GM12801 (cell line): ENCODE data around the gene CFAP99.

Source experiments
- TF ChIP-seq, protein P1 (sequence below): IDR thresholded peaks from one replicate; pipeline ENCODE4 v1.5.1; 2011; ENCODE audit warnings: control low read depth; ENCODE audit not compliant: insufficient read length; ENCODE audit errors: extremely low read depth

The CFAP99 gene

DNA sequence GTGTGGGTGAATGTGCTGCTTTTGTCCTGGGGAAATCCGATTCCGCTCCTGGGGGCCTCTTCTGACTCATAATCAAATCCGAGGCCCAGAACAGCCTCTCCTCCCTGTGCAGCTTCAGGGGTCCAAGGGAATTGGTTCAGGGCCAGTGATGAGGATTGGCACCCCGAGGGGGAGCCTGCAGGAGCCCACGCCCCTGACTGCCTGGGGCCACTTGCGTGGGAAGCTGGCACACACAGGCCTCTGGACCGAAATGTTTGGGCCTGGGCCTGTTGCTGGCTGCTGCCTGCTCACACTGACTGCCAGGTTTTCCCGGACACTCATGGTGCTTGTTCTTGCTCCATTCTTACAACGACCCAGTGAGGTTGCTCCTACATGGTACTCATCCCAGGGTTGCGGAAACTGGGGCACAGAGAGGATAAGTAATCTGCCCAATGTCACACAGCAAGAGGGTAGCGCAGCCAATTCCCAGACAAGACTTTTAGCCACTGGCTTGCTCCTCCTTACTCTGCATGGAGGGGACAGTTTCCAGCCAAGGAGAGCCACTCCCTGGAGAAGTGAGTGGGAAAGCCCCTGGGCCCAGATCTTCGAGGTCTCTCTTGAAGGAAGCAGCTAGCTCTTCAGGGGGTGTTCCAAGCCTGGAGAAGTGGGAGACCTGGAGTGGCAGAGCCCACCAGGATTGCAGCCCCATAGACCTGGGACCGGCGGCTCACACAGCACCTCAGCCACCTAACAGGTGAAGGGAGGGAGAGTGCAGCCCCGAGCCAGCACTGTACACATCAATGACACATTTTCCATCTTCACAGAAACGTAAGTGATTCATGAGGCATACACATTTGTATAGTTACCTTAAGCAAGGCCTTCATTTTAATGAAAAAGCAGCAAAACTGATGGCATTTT, 20.3 kb downstream of the CFAP99 start:
- TF ChIP-seq, protein P1, sequence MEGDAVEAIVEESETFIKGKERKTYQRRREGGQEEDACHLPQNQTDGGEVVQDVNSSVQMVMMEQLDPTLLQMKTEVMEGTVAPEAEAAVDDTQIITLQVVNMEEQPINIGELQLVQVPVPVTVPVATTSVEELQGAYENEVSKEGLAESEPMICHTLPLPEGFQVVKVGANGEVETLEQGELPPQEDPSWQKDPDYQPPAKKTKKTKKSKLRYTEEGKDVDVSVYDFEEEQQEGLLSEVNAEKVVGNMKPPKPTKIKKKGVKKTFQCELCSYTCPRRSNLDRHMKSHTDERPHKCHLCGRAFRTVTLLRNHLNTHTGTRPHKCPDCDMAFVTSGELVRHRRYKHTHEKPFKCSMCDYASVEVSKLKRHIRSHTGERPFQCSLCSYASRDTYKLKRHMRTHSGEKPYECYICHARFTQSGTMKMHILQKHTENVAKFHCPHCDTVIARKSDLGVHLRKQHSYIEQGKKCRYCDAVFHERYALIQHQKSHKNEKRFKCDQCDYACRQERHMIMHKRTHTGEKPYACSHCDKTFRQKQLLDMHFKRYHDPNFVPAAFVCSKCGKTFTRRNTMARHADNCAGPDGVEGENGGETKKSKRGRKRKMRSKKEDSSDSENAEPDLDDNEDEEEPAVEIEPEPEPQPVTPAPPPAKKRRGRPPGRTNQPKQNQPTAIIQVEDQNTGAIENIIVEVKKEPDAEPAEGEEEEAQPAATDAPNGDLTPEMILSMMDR, result no peak

DNA sequence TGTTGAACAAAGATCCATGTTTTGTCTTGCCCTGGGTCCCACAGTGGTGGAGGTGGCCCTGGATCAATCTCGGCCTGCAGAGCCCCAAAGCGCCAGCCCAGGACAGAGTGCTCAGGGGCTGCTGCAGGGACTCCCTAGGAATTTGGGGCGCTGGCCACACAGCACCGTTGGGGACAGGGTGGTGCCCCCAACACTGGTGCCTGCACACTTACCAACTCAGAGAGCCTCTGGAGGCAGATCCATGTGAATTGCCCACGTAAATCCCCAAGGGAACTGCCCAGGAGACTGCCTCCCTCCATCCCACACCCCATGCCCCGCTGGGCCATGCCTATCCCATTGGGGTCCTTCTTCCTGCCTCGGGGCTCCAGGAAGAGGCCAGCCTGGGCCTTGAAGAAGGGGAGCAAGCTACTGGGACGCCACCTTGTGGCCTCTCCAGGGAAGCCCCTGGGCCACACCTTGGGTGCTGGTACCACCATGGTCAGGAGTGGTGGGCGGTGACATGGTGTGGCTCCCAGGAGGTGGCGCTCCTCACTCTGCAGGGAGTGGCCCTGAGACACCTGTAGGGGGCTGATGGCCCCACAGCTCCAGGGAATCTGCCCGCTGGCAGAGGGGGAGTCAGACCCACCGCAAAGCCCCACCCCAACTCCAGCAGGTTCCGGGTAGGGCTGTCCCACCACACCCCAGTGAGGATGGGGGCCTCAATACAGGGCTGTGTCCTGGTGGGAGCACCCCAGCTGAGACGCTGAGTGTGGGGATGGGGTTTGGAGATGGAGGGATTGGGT, 22.8 kb downstream of the CFAP99 start:
- TF ChIP-seq, protein P1, result no peak

DNA sequence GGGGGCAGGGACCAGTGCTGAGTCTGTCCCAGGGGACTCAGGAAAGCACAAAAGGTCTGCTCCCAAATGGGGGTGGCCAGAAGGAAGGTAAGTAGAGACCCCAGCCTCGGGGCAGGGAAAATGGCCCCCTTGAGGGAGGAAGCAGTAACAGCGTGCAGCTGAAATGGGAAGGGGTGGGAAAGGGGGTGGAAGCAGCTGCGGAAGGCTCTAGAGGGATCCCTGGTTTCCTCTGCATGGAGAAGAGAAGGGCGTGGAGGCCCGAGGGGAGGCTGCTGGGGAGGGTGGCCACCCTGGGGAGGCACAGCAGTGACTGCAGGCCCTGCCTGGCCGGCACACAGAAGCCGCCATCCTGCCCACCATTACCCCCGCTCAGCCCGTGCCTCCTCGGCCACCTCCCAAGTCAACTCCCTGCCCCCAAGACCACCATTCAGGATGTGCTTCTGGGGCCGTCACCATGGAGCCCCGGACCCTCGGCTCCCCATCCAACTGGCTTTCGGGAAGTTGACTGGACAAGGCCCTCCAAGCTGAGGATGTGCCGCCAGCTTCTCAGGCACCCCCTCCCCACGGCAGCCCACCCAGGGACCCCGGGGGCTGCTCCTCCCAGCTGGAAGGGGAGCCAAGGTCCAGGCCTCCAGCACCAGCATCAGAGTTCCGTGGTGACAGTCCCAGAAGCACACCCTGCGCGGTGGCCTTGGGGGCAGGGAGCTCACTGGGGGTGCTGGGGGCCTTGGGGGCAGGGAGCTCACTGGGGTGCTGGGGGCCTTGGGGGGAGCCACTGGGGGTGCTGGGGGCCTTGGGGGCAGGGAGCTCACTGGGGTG, 23.6 kb downstream of the CFAP99 start:
- TF ChIP-seq, protein P1, result no peak

DNA sequence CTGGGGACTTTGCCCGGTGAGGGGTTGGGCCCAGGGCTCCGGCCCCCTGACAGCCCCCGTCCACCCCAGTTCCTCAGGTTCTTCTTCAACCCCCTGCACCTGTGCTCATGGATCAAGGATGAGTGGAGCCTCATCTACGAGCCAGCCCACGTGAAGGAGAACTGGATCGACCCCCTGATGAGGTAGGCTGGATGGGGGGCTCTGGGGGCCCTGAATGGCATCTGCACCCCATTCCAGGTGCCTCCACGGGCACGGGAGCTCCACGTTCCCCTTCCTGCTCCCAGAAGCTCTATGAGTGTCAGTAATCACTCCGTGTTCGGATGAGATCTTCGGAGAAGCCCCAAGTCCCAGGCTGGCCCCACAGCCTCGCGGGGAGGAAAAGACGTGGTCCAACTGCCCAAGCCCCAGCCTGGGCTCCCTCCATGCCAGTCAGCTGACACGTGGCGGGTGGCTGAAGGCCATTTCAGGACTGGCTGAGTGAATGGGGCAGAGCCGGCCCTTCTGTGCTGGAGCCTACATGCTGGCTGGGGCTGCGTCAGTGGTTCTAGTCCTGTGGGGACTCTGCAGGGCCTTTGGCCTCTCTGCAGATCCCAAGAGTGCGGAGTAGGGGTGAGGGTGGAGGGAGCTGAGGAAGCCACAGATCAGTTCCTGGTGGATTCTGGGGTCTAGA, 24.4 kb downstream of the CFAP99 start:
- TF ChIP-seq, protein P1, result no peak

DNA sequence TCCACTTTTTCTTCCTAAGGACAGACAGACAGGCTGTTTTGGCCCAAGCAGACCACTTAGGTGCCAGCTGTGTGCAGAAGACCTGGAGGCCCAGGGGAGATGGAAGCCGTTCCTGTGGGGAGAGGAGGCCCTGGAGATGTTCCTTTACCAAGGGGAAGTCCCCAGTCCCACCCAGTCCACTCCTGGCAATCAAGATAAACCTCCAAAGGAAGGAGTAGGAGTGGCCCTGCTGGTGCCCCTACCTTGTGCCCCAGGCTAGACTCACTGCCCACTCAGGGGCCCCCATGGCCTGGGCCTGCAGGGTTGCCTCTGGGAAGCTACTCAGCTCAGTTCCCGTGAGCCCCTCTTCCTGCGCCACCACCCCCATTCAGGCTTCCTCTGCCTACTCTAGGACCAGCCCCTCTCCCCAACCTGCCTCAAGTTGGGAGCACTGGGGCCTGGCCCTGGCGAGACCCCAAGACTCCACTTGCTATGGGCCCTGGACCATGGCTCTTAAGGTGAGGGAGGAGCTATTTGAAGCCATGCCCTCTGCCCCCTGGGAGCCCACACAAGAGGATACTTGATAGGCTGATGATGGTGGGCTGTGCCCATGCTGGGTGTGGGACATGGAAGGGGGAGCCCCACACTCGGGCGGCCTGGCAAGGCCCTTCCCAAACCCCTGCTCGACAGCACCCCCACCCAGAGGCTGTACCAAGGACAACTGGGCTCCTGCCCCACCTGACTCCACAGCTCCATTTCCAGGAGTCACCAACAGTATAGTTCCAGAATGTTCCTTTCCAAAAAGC, 25.4 kb downstream of the CFAP99 start:
- TF ChIP-seq, protein P1, result no peak

DNA sequence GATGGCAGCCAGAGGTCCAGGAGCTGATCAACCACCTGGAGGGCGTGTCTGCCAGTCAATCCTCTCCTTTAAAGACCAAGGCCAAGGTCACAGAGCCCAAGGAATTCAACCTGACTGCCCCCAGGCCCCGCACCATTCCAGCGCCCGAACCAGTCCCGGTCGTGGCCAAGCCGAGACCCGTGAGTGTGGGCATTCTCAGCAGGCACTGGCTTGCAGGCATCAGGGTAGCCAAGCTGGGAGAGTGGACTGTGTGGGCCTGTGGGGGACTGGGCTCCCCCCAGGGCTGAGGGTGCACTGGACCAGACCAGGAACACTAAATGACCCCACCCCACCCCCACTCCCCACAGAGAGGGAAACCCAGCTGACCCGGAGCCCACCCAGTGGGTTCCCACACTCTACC, 26.4 kb downstream of the CFAP99 start:
- TF ChIP-seq, protein P1, result no peak
